A673 (cell line): ENCODE data around the gene LCE3C.
"Not testable (repeated sequence)": the region's sequence is repeated elsewhere in the genome, so short reads cannot be mapped to it uniquely, and the experiment has no call there.

Experiments
- CTCF ChIP-seq: fragments of 300-800, 200-600 bp; sonication (generic); conservative IDR thresholded peaks from 2 replicates; pipeline ENCODE4 v1.5.1; 2017; ENCODE audit warnings: low read depth, mild to moderate bottlenecking, antibody characterized with exemption, low read length, moderate library complexity, mixed read lengths
- EZH2 ChIP-seq: fragments of 200-600 bp; sonication (generic); IDR thresholded peaks from 2 replicates; pipeline ENCODE4 v1.6.1; 2017; ENCODE audit warnings: borderline replicate concordance, low read depth, mild to moderate bottlenecking, mixed read lengths, antibody characterized with exemption, low read length; ENCODE audit not compliant: poor library complexity, severe bottlenecking

- not testable (repeated sequence) for TF ChIP-seq CTCF, EZH2
Measured at GRCh38 chr1:152579526-152579925, 20.5 kb upstream of the LCE3C start.
